GM12865 (cell line): ENCODE results near the gene PCNA.

Experiments
- DNase-seq: peaks from one replicate; pipeline ENCODE4 v3.0.0; 2010; ENCODE audit warnings: low read depth
- H3K4me3 ChIP-seq: 2 replicates; pipeline ENCODE4 v1.5.1; 2011; ENCODE audit warnings: mild to moderate bottlenecking, low read depth, low read length, control low read depth
- CTCF ChIP-seq: IDR thresholded peaks from 2 replicates; pipeline ENCODE4 v1.5.1; 2011; ENCODE audit warnings: low read length, control low read depth, low read depth, inconsistent platforms; ENCODE audit not compliant: insufficient read depth; ENCODE audit errors: missing control alignments

PCNA gene

GRCh38 chr20:5119435-5120184 is at the start of gene PCNA:
PCNA (minus strand) TSS chr20:5119958; CDS start chr20:5119798, 160 bp downstream.
- DNase-seq: peak; percentile 99
- TF ChIP-seq CTCF: no peak
- H3K4me3 ChIP-seq: peak within 1 kb of the TSS; percentile 82

GRCh38 chr20:5168651-5169396 is 49.1 kb upstream of the PCNA start:
- DNase-seq: no peak

GRCh38 chr20:5164645-5165625 is 45.2 kb upstream of the PCNA start:
- DNase-seq: no peak
- no peak for TF ChIP-seq CTCF

More at GRCh38 chr20:5168651-5169396, 49.1 kb upstream of the PCNA start:
- H3K4me3 ChIP-seq: no peak overlapping the region
- no peak for TF ChIP-seq CTCF

GRCh38 chr20:5161536-5162164 is 41.9 kb upstream of the PCNA start:
- no peak overlapping the region for H3K4me3 ChIP-seq
- TF ChIP-seq CTCF: no peak
- DNase-seq: no peak

More at GRCh38 chr20:5164645-5165625, 45.2 kb upstream of the PCNA start:
- H3K4me3 ChIP-seq: no peak overlapping the region

GRCh38 chr20:5160882-5161281 is 41.1 kb upstream of the PCNA start:
- no peak for DNase-seq
- H3K4me3 ChIP-seq: no peak overlapping the region
- no peak for TF ChIP-seq CTCF

GRCh38 chr20:5159928-5160327 is 40.2 kb upstream of the PCNA start:
- TF ChIP-seq CTCF: no peak
- H3K4me3 ChIP-seq: no peak overlapping the region
- no peak for DNase-seq
